Activated gamma-delta T cell (primary cell): ENCODE data around the gene KIAA0825.

ENCODE experiments used
- DNase-seq: peaks from one replicate; lab custom pipeline; 2025; lab: John Stamatoyannopoulos, UW

KIAA0825 gene

DNA sequence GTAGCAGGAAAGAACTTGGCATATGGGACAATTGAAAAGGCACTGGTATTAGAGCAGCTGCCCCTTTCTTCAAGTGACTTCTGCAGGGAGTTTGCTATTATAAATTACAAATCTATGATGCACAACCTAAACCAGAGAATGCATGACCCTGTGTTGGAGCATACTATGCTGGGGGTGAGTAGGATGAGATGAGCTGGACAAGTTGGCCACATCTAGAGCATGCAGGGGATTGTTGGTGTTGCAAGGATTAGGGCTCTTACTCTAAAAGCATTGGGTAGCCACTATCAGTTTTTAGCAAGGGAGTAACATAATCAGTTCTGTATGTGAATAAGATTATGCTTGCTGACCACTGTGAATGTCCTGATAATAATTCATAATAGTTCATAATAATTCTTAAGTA, 186.7 kb downstream of the KIAA0825 start:
- no peak for DNase-seq

DNA sequence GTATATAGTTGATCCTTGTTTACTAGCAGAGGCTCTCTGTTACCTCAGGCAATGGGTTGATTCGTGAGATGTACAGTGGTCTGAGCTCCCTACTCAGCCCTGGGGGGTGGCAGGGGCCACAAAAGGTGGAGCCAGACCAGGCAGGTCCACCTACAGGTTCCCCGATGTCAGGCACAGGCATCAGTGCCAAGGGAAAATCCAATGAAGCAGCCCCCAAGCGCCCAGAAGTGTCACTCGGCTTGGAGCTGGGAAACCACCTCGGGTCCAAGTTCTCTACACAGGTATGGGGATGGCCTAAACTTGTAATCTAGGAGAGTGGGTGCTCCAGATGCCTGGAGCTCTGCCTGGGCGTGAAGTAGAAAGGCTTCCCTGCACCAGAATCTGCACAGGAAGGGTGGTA, 188.8 kb downstream of the KIAA0825 start:
- no peak for DNase-seq

DNA sequence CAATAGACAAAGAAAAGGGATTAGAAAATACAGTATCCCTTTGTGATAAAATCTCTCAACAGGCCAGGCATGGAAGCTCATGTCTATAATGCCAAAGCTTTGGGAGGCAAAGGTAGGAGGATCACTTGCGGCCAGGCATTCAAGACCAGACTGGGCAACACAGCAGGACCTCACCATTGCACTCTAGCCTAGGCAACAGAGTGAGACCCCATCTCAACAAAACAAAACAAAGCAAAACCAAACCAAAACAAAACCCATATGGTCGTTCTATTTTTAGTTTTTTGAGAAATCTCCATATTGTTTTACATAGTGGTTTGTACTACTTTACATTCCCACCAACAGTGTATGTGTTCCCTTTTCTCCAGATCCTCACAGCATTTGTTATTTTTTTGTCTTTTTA, 193.0 kb downstream of the KIAA0825 start:
- no peak for DNase-seq

DNA sequence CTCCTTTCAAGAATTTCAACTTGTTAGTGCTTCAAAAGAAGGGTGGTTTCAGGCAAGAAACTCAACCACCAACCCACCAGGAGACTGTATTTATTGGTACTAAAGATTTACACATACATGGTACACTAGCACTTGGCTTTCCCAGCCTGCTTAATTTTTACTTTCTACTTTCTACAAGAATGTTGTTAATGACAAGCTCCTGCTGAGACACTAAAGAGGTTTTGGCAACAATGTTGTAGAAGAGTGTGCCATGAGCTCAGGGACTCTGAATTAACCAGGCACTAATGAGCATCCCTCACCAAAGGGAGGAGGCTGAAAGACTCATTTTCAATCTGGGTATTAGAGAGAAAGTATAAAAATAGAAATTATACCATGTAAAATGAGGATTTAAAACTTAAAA, 195.0 kb downstream of the KIAA0825 start:
- no peak for DNase-seq

DNA sequence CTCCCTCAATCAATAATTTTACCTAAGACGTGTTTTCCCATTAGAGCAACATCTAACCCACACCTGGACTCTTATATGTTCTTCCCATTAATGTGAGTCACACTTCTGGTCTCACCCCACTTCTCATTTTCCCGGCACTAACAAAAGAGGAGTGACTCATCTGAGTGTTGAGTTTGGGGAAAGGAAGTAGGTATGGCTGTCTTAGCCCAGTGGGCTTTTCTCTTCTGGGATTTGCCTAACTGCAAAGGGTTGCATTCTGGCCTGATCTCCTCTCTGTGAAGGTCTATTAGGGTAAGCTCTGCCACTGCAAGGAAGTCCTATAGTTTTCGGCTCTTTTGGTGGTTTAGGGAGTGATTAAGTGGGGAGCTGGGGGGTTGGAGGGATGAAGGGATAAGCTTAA, 195.6 kb downstream of the KIAA0825 start:
- DNase-seq = no peak

DNA sequence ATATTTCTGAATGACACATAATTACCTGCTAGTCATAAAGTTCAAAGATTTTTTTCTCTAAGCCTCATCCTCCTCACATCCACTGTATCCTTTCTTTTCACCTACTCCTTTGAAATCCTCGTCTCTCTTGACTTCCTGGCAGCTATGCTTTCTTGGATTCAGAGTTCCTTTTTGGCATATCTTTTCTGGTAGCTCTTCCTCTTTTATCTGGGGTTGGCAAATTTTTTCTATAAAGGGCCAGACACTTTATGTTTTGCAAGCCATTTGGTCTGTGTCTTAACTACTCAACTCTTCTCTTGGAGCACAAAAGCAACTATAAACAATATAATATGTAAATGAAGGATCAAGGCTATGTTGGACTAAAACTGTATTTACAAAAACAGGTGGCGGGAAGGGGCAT, 197.5 kb downstream of the KIAA0825 start:
- DNase-seq = no peak

DNA sequence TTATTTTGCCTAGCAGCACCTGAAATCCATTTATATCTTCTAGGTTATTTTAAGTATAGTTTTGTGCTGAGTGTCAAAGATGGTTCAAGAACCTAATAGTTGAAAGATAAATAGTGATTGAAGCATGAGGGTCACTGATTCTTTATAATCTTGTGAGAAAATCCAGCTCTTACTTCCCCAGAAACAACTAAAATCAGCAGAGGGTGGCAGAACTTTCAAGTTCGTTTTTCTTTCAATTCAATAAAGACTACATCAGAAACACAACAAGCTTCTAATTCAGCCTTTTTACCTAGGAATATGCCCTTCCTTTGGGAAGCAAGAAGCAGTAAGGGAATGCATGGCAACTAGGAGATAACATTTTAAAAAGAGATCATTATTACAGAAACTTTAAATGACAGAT, 202.6 kb downstream of the KIAA0825 start:
- no peak for DNase-seq

DNA sequence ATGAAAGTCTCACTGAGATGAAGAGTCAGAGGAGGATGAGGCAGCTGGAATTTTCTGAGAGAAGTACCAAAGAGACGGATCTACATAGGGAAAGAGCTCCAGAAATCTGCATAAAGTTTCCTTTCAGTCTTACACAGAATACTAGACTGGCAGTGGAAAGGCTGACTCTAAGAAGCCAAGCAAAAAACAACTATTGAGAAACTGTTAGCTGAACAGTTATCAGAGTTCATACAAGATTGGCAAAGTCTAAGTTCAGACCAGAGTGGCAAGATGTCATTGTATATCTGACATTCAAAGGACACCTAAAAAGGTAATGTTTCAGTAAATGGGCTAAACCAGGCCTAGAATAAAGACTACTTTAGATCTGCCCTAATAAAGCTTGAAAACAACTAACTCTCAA, 209.0 kb downstream of the KIAA0825 start:
- DNase-seq = no peak

DNA sequence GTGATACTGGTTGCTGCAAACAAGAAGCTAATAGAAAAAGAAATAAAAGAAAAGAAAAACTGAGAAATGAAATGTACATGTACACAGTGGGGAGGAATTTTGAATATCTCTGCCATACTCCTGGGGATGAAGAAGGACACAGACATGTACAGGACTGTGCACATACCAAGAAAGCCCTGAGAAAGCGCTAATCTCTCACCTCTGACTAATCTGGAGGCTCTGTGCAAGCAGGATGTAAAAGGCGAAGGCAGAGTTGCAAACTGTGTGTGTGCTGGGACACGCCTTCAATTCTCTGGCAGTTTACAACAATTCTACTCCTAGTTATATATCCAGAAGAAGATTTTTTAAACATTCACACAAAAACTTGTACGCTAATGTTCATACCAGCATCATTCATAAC, 211.4 kb downstream of the KIAA0825 start:
- DNase-seq = no peak

DNA sequence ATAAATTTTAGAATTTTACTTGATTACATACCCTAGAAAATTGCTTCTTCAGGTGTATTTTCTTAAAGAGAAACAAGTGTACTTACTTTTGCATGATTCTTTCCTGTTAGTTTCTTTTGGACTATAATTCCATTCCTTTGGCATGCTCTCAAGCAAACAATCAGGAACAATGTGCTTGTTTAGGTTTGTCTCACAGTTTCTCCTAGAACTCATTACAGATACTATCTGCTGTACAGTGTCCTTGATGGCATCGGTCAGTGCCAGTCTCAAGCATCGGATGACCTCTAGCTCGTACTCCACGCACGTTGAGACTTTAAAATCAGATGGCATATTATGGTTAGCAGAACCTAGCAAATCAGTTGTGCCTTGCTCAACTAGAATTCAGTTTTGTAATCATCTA, 214.9 kb downstream of the KIAA0825 start:
- no peak for DNase-seq

DNA sequence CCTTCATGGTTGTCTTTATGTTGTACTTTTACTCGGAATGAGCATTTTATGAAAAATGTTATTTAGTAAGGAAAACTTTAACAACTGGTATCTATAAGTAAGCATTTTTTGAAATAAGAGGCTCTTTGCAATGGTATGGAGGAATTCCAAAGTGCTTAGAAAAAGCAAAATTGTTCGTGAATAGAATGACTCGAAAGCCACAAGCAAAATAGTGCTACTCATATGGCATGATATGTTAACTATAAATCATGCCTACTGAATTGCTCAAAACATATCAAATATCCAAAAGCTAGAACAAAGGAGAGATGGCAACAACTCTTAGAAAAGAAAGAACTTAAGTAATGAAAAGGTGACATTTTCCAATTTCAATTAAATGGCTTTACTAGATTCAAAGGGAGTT, 216.3 kb downstream of the KIAA0825 start:
- DNase-seq = no peak

DNA sequence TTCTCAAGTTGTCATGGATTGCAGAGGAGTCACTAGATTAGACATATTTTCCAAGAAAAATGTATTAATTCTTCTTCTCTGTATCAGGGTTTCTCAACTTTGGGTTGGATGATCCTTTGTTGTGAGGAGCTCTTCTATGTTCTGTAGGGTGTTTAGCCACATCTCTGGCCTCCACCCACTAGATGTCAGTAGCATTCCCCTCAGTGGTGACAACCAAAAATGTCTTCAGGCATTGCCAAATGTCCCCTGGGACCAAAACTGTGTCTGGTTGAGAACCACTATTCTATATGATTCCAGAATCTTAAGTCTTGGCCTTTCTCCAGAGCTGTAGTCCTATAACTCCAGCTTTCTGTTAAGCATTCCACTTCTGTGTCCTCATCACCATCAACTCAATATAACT, 220.9 kb downstream of the KIAA0825 start:
- no peak for DNase-seq

DNA sequence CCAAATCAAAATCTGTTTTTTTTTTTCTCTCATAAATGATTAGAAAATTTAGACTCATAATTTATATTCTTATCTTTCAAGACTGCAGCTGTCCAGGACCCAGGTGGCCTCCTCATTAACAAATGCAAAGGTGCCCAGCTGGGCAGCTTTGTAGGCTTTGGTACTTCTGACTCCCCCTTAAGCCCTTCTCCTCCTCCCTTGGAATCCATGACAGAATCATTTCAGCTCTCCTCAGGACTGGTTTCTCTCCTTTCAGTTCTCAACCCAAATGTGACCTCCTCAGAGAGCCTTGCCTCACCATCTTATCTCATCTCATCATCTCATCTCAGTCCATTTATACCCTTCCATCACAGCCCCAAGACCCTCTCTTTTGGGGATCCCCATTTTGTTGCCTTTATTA, 221.7 kb downstream of the KIAA0825 start:
- DNase-seq = no peak

DNA sequence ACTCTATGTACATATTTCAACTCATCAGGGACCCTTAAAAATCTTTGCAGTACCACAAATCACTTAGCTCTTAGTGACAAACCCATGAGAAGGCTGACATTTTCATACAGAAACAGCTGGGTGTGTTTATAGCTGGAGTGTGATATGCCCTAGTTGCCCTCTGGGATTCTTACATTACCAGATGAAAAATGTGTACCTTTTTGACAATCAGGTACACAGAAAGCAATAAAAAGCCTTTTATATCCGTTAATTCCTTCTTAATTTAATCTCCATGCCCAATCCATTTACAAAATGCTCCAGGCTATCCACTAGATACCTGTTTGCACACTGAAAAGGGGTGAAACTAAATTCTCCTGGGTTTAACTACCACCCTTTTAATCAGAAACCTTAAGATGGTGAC, 222.9 kb downstream of the KIAA0825 start:
- no peak for DNase-seq

DNA sequence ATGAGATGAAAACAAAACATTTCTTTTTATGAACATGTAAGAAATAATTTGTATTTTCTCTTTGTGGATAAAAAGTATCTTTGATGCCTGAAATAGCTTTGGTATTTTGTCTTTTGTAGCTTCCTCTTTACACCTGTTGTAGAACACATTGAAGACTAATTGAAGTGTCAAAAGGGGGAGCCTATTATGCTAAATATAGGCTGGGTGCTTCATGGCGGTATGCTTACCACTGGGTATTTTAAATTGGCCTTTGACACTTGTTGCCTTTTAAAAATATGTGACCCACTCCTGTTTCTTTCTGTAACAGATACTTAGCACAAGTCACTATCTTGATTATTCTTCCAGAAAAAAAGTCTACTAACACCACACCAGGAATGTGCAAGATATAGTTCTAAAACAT, 226.4 kb downstream of the KIAA0825 start:
- DNase-seq = no peak

DNA sequence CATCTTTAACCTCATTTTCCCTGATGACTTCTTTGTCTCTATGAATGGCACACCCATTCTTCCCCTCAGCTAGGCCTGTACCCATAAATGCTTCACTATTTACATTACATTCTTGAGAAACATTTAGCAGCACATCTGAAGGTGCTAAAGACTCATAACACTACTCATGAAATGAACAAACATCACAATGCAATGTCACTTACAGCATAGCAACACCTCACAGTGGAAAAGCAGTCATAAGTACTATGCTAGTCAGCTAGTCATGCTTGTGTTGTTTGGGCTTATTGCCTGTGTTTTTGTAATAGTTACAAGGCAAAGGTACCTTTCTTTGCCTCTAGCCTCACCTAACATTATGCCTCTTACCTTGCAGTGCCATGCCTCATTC, 228.9 kb downstream of the KIAA0825 start:
- no peak for DNase-seq

DNA sequence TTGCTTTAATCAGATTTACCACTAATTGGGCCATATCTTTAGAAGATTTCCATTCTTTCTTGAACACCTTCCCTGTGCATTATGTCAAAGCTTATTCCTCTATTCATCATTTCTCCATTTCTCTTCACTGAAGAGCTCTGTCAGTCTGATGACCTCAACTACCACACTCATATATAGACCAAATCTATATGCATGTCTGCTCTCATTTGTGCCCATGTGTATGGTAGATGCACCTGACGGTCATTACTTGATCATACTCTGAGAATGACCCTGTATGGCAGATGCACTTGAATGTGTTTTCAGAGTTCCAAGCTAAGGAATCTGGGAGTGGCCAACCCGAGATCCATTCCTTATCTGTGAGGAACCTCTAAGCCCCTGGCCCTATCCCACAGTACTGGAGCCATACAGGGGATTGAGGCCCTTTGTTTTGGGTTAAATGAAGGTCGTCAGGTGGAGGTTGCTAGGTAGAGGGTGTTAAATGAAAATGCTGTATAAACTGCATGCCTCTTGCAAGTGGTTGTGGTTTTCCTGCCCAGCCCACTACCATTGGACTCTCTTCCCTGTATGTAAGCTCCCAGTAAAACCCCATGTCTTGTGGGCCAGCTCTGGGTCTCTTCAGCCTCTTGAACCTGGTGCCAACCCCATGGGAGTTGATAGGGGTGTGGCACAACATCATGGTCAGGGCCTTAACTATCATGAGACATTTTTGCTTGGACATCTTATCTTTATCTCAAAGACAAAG, 229.5 kb downstream of the KIAA0825 start:
- no peak for DNase-seq

DNA sequence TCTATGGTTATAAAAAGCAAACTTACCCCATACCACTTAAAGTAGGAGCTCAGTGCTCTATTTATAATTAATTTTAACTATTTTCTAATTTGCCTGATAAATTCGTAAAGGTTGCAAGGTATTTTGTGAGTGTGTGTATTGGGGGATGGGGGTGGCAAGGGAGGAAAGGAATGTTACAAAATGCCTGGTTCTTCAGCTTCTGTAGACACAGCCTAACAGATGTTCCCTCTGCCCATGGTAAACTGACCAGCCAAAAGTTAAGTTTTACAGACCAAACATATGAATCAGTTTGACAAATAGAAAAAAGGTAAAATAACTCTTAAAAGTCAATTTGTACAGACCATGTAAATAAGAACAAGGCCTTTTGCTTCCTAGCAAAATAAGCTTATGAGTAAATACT, 232.6 kb downstream of the KIAA0825 start:
- DNase-seq = no peak

DNA sequence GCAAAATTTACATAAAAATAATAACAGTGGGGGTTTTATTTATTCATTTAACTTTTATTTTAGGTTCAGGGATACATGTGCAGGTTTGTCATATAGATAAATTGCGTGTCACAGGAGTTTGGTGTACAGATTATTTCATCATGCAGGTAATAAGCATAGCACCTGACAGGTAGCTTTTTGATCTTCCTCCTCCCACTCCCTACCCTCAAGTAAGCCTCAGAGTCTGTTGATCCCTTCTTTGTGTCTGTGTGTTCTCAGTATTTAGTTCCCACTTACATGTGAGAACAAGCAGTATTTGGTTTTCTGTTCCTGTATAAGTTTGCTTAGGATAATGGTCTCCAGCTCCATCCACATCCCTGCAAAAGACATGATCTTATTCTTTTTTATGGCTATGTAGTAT, 240.3 kb downstream of the KIAA0825 start:
- DNase-seq = no peak

DNA sequence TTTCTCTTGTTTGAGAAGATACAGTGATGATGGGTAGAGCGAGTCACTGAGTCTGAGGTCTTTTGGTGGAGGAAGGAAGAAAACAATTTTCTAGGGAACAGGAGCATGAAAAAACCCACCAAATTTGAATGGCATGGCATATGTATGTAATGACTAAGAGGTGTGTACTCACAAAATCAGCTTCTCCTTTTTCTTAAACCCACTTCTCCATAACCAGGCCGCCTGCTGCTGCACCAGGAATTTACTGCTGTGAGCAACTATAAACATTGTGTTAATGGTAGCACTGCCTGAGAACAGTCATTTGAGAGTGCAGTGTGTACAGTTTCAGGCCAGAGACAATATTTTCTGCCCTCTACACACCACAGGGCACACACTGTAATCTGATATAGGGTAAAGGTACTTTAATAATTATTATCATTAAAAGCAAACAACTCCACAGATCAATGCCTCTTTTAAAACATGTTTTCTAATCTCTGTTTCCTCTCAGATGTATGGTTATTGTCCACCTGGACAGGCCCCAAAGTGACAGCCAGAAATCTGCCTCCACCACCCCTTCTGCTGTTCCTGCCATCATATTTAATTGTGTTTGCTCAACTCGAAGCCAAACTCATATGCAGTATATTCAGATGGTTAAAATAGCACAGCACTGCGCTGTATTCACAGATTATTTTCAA, 241.6 kb downstream of the KIAA0825 start:
- no peak for DNase-seq

DNA sequence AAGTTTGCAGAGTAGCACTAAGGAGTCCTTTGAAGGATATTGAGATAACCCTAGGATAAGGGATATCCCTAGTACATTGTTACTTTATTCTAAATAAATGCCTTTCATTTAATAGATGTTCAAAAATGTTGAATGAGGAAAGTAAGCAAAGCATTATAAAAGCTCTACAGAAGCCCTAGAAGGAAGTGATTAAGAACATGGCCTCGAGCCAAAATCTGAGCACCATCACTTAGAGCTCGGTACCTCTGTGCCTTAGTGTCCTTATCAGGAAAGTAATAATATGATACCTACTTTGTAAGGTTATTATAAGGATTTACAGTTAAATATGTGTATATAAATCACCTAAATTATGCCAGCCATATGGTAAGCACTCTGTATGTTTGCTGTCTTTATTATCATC, 242.6 kb downstream of the KIAA0825 start:
- DNase-seq = no peak

DNA sequence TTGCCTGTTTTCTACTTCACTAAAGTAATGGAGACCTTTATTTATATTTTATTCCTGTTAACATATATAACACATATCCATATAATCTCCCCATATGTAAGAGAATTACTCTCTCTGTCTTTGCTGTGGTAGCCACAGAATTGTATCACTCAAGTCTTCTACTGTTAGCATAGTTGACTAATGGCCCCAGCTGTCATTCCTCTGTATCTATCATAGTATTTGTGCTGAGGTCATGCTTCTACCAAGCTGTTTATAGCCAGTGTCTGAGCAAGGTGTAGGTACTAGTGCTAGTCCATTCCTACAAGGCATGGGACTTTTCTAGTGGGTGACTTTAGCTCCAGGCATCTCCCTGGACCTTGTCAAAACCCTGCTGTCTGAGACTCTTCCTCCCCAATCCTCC, 244.1 kb downstream of the KIAA0825 start:
- DNase-seq = no peak

DNA sequence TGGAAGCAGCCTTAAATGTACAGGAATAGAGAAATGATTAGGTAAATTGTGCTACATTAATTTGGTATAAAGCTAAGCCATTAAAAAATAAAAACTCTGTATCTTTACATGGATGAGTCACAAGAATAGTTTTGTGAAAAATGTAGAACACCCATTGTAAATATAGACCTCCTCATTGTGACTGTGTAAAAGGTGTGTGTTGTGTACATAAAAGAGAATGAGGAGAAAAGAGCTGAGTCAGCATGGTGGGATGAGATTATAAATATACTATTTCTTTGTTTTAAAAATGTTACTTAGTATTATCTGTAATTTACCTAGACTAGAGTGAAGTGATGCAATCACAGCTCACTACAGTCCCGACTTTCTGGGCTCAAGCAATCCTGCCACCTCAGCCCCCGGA, 250.5 kb downstream of the KIAA0825 start:
- DNase-seq = no peak

DNA sequence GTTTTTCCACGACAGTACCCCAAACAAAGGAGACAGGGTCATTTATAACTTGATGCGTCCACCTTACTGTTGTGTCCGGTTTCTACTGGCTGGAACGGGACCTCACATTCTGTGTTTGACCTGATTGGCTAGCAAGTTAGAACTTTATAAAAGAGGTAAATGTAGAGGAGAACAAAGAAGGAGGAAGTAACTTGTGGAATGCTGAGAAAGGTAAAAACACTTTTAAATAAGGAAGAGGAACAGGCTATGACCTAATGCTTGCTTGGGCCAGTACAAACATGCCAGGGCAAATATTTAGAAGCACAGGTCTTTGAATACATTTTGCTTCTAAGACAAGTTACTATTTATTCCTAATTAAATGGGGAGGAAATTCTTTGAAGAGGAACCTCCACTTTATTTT, 251.6 kb downstream of the KIAA0825 start:
- DNase-seq = no peak
